ENCODE measurements around the gene DGKB.

Gene DGKB

DNA sequence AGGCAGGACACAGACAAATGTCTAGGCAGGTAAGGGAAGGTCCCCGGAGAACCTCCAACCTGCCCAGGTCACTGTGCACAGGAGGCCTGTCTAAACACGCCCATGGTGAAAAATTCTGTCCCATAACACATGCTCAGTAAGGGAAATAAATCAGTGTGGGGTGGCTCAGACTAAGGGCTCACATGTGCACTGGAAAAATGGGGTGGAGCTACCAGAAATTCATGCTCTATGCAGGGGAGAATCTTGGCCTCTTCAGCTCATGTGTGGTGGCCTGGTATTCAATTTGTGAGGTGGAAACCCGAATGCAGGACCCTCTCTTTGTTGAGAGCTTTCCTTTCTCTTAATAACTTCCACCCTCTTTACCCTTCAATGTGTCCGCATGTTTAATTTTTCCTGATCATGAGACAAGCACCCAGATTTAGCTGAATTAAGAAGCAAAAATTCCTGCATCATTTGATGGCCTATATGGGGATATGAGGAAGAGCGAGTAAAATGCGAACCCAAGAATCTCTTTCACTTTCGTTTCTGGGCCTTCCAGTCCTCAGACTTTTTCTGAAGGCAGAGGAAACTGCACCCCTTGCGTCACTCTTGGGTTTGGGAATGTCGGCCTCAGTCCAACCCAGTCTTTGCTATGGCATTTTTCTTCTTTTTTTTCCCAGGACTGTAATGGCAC lies 163.2 kb downstream of the DGKB start:
- H3K27ac Mint-ChIP-seq, result no peak overlapping the region
- H3K4me3 Mint-ChIP-seq, result no peak overlapping the region
- no peaks in the 10 kb centered on the region for H3K36me3 Mint-ChIP-seq
- peaks cover 5% of the 10 kb centered on the region for H3K4me1 Mint-ChIP-seq
- no peak for ATAC-seq
- H3K27me3 Mint-ChIP-seq, result no peaks in the 10 kb centered on the region
- peaks cover 3% of the 10 kb centered on the region for H3K9me3 Mint-ChIP-seq

- H3K4me3 Mint-ChIP-seq, result no peak overlapping the region
- H3K4me1 Mint-ChIP-seq, result peaks cover 5% of the 10 kb centered on the region
- H3K36me3 Mint-ChIP-seq, result no peaks in the 10 kb centered on the region
- no peak for ATAC-seq
- H3K9me3 Mint-ChIP-seq, result peaks cover 3% of the 10 kb centered on the region
- H3K27me3 Mint-ChIP-seq, result no peaks in the 10 kb centered on the region
- no peak overlapping the region for H3K27ac Mint-ChIP-seq
Observed at GRCh38 chr7:14738086-14738485, 164.5 kb downstream of the DGKB start.

- ATAC-seq, result no peak
- H3K27me3 Mint-ChIP-seq, result no peaks in the 10 kb centered on the region
- H3K36me3 Mint-ChIP-seq, result no peaks in the 10 kb centered on the region
- no peak overlapping the region for H3K4me3 Mint-ChIP-seq
- no peaks in the 10 kb centered on the region for H3K9me3 Mint-ChIP-seq
- H3K4me1 Mint-ChIP-seq, result peaks cover 5% of the 10 kb centered on the region
- no peak overlapping the region for H3K27ac Mint-ChIP-seq
Observed at GRCh38 chr7:14734839-14735321, 167.7 kb downstream of the DGKB start.

DNA sequence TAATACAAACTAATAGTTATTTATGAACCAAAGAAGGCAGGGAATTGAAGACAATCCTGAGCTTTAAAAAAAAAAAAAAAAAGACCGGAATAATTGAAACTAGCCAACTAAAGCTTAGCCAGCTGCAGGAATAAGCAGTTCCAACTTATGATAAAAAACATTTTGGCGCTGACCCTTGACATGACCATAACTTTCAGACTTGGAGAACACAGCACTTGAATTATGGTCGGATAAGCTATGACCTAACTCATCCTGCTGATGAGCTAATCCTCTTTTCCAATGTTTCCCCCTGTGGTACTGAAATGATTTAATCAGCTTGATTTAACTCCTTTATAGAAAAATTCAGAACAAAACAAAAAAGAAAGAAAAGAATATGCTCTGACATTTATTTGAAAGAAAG lies 181.8 kb downstream of the DGKB start:
- Mint-ChIP-seq H3K4me3 (no peak overlapping the region), H3K9me3 (no peaks in the 10 kb centered on the region), H3K27me3 (no peaks in the 10 kb centered on the region), H3K4me1 (no peaks in the 10 kb centered on the region), H3K36me3 (no peaks in the 10 kb centered on the region), H3K27ac (no peak overlapping the region)
- ATAC-seq, result no peak

DNA sequence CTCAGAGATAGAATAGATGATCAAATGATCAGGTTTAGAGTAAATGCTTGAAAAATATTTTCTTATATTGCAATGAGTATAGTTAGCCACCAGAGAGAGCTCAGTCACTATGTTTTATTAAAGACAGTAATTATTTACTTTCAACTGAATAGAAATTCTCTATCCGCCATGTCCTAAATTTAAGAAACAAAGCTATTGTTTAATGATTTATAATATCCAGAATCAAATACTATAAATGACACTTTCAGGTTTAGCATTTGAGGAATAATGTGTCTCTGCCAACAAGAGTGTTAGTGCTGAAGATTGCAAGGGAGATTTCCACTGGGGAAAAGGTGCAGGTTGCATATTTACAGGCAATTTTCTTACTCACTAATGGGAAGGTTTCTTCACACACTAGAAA lies 184.7 kb downstream of the DGKB start:
- H3K4me1 Mint-ChIP-seq, result peaks cover 7% of the 10 kb centered on the region
- no peaks in the 10 kb centered on the region for H3K9me3 Mint-ChIP-seq
- H3K27me3 Mint-ChIP-seq, result no peaks in the 10 kb centered on the region
- no peak overlapping the region for H3K4me3 Mint-ChIP-seq
- H3K36me3 Mint-ChIP-seq, result no peaks in the 10 kb centered on the region
- no peak for ATAC-seq
- H3K27ac Mint-ChIP-seq, result no peak overlapping the region

GRCh38 chr7:14717169-14717568 lies 185.4 kb downstream of the DGKB start:
- H3K4me3 Mint-ChIP-seq, result no peak overlapping the region
- no peak for ATAC-seq
- peaks cover 7% of the 10 kb centered on the region for H3K4me1 Mint-ChIP-seq
- H3K9me3 Mint-ChIP-seq, result no peaks in the 10 kb centered on the region
- H3K27me3 Mint-ChIP-seq, result no peaks in the 10 kb centered on the region
- no peaks in the 10 kb centered on the region for H3K36me3 Mint-ChIP-seq
- no peak overlapping the region for H3K27ac Mint-ChIP-seq

DNA sequence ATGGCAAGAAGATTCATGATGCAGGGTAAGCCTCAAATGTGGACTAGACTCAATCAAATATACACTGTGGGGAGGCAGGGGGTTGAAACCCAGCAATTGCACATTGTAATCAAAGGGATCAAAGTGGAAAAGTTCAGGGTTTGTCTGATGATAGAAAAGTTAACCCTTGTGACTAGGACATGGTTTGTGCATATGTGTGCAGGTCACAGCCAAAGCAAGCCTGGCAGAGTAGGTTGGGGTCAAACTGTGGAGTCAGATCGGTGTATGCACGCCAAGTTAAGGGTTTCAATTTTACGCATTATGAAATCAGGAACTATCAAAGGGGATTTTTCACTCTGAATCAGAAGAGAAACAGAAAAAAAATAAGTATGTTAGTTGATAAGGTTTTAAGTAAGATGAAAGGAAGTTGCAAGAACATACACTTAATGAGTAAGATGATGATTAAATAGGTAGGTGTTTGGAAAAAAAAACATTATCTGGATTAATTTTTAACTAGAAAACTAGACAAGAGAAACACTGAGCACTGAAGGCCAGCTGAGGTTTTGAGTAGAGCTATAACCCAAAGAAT lies 188.3 kb downstream of the DGKB start:
- Mint-ChIP-seq H3K4me3 (no peak overlapping the region), H3K27ac (no peak overlapping the region)

DNA sequence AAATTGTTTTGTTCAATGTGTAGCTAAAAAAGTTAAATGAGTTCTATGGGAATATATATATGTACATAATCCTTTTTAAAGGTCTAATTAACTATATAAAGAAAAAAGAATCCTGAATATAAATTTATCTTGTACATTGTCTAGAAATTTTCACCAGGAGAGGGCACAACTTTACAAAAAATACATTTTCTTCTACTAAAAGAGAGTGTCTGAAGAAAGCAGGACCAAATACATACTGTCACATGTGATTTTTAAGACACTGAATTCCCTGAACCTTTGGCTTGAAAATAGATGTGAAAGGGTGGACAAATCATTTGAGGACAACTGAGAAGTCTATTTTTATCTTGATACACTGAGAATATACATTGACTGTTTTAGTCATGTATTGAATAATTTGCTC lies 204.3 kb downstream of the DGKB start:
- Mint-ChIP-seq H3K36me3 (no peaks in the 10 kb centered on the region), H3K4me1 (no peaks in the 10 kb centered on the region), H3K9me3 (no peaks in the 10 kb centered on the region), H3K27ac (no peak overlapping the region), H3K4me3 (no peak overlapping the region), H3K27me3 (no peaks in the 10 kb centered on the region)
- no peak for ATAC-seq

More for the DNA sequence above, 188.3 kb downstream of the DGKB start:
- H3K9me3 Mint-ChIP-seq, result no peaks in the 10 kb centered on the region
- ATAC-seq, result peak; percentile 84
- H3K4me1 Mint-ChIP-seq, result peaks cover 7% of the 10 kb centered on the region
- no peaks in the 10 kb centered on the region for H3K27me3 Mint-ChIP-seq
- H3K36me3 Mint-ChIP-seq, result no peaks in the 10 kb centered on the region

DNA sequence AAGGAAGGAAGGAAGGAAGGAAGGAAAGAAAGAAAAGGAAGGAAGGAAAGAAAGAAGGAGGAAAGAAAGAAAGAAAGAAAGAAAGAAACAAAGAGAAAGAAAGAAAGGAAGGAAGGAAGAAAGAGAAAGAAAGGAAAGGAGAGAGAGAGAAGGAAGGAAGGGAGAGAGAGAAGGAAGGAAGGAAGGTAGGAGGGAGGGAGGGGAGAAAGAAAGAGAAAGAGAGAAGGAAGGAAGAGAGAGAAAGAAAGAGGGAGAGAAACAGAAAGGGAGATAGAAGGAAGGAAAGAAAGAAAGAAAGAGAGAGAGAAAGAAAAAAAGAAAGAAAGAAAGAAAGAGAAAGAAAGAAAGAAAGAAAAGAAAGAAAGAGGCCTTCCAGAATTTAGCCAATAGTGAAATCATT lies 204.9 kb downstream of the DGKB start:
- no peak for ATAC-seq
- Mint-ChIP-seq H3K36me3 (no peaks in the 10 kb centered on the region), H3K27me3 (no peaks in the 10 kb centered on the region), H3K4me3 (no peak overlapping the region), H3K4me1 (no peaks in the 10 kb centered on the region), H3K27ac (no peak overlapping the region), H3K9me3 (no peaks in the 10 kb centered on the region)

DNA sequence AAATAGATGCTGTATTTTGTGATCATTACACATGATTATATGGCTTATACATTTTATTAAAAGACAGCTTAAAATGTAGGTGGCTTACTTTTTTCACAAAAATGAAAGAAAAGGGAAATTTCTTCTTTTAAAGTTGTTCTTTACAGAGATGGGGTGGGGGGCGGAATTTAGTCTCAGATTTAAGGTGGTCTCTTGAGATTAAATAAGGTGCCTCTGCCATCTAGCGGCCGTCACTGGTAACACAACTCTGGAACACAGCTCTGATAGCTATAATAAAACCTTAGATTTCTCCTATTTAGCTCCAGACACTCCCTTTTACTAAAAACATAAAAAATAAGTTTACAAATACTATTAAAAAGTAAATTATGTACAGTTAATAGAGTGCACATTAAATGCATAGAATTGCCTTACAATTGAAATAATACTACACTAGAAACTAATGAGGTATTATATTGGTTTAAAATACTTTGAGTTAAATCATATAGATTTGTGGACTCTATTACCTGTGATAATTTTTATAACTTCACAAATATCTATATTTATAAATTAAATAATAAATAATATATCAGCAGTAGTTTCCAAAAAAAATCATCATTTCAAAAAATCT lies 210.9 kb downstream of the DGKB start:
- no peaks in the 10 kb centered on the region for H3K4me1 Mint-ChIP-seq
- H3K9me3 Mint-ChIP-seq, result no peaks in the 10 kb centered on the region
- no peaks in the 10 kb centered on the region for H3K27me3 Mint-ChIP-seq
- no peaks in the 10 kb centered on the region for H3K36me3 Mint-ChIP-seq
- no peak overlapping the region for H3K4me3 Mint-ChIP-seq
- H3K27ac Mint-ChIP-seq, result no peak overlapping the region
- ATAC-seq, result no peak

- Mint-ChIP-seq H3K36me3 (no peaks in the 10 kb centered on the region), H3K4me3 (no peak overlapping the region), H3K27ac (no peak overlapping the region), H3K9me3 (no peaks in the 10 kb centered on the region), H3K27me3 (no peaks in the 10 kb centered on the region), H3K4me1 (no peaks in the 10 kb centered on the region)
- no peak for ATAC-seq
Observed at GRCh38 chr7:14691034-14691433, 211.5 kb downstream of the DGKB start.

DNA sequence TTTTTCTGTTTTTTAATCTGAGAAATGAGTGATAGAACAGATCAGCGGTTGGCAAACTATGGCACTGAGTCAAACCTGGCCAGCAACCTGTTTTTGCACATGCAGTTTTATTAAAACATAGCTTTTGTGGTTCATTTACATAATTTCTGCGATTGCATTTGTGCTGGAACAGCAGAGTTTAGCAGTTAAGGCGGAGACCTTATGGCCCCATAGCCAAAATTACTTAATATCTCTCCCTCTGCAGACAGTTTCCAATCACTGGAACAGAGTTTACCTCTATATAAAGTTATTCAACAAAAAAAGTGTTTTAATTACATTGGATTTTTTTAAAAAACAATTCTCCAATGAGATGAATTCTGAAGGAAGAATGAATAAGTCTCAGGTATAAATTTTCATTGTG lies 212.1 kb downstream of the DGKB start:
- Mint-ChIP-seq H3K4me1 (no peaks in the 10 kb centered on the region), H3K27ac (no peak overlapping the region), H3K36me3 (no peaks in the 10 kb centered on the region), H3K4me3 (no peak overlapping the region), H3K9me3 (no peaks in the 10 kb centered on the region), H3K27me3 (no peaks in the 10 kb centered on the region)
- ATAC-seq, result no peak

GRCh38 chr7:14690075-14690474 lies 212.5 kb downstream of the DGKB start:
- Mint-ChIP-seq H3K36me3 (no peaks in the 10 kb centered on the region), H3K4me3 (no peak overlapping the region), H3K27ac (no peak overlapping the region), H3K4me1 (no peaks in the 10 kb centered on the region), H3K9me3 (no peaks in the 10 kb centered on the region), H3K27me3 (no peaks in the 10 kb centered on the region)
- ATAC-seq, result no peak

DNA sequence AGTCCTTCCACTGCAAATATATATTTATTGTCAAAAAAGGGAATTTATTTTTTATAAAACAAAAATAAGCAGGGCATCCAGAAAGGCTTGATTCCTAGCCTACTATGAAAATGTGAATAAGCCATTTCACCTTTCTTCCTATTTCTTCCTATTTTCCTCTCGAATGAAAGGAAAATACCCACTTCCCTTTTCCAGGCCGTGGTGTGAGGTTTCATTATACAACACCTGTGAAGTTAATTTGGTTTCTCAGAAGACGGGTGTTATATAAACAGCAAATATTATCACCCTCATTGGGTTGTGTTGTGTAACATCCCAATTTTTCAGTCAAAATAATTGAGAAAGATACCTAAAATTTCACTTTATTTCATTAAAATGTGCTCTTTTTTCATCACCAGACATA lies 214.3 kb downstream of the DGKB start:
- no peak for ATAC-seq
- Mint-ChIP-seq H3K27me3 (no peaks in the 10 kb centered on the region), H3K9me3 (no peaks in the 10 kb centered on the region), H3K4me1 (no peaks in the 10 kb centered on the region), H3K4me3 (no peak overlapping the region), H3K36me3 (no peaks in the 10 kb centered on the region), H3K27ac (no peak overlapping the region)

- Mint-ChIP-seq H3K4me1 (no peaks in the 10 kb centered on the region), H3K9me3 (no peaks in the 10 kb centered on the region), H3K27me3 (no peaks in the 10 kb centered on the region), H3K27ac (no peak overlapping the region), H3K36me3 (no peaks in the 10 kb centered on the region), H3K4me3 (no peak overlapping the region)
- no peak for ATAC-seq
Observed at GRCh38 chr7:14687777-14688176, 214.8 kb downstream of the DGKB start.

DNA sequence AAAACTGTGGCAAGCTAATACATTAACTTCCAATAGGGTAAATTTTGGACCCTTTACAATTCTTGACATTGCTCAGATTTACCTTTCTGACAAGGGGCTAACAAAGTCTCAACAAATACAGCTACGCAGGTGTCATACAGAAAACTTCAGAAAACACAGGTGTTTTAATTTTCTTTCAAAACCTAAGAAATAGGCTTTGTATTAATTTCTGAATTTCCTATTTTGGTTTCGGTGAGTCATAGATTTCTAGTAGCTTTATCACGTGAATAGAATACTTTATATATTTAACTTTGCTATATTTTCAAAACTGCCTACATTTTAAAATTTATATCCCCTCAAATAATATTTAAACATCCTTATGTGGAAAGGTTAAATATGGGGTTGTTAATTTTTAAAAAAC lies 215.3 kb downstream of the DGKB start:
- Mint-ChIP-seq H3K27ac (no peak overlapping the region), H3K36me3 (no peaks in the 10 kb centered on the region), H3K9me3 (no peaks in the 10 kb centered on the region), H3K27me3 (no peaks in the 10 kb centered on the region), H3K4me3 (no peak overlapping the region), H3K4me1 (no peaks in the 10 kb centered on the region)
- no peak for ATAC-seq
